ENCODE data around the gene NCCRP1. TPM values are rescaled to one million over a fixed set of nuclear protein-coding genes. Genes with fewer than 3 reads are reported as not detected.

NCCRP1 gene
- total RNA-seq, 1 experiment from 2014 or later, result 0.46 TPM

DNA sequence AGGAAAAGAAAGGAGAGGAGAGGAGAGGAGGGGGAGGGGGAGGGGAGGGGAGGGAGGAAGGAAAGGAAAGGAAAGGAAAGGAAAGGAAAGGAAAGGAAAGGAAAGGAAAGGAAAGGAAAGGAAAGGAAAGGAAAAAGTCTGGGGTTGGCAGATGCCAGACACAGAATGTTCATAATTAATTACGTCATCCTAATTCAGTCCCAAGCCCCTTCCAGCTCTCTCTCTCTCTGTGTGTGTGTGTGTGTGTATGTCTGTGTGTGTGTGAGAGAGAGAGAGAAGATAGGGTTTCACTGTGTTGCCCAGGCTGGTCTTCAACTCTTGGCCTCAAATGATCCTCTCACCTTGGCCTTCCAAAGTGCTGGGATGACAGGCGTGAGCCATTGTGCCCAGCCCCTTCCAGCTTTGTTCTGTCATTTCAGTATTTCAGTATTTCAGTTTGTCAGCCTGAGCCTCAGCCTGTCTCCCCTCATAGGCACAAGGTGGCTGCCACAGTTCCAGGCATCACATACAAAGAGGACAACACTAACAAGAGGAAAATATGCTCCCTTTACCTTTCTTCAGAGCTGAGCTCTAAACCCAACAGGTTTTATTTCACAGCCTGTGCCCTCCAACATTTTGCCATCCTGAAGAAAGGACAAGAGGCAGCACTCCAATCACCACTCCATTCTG lies 33.5 kb downstream of the NCCRP1 start:
- Histone ChIP-seq H3K36me3 (ENCODE audit: control insufficient read depth, insufficient read depth, low read length) (no peaks in the 10 kb centered on the region), H3K4me1 (ENCODE audit: control insufficient read depth, insufficient read depth, low read length) (no peaks in the 10 kb centered on the region), H3K9me3 (ENCODE audit: control insufficient read depth, insufficient read depth, low read depth, low read length) (no peaks in the 10 kb centered on the region), H3K4me3 (ENCODE audit: low read depth in 2 of 2, low read length in 2 of 2) (no peak overlapping the region), H3K27me3 (ENCODE audit: control insufficient read depth, insufficient read depth, low read length) (0 out of 2 replicates have a peak, but pooled peaks cover 2% of the 10 kb centered on the region), H3K27ac (ENCODE audit: low read length) (no peak overlapping the region)
- intact Hi-C loops (cut with micrococcal nuclease; ENCODE audit: unreplicated experiment), result no loop called here
- ChIA-PET CTCF (interaction anchor here (0.5 to 0.6 kb wide), 4 partner anchors 12 to 1075 kb away, joined by 3 to 5 read pairs (median 5); no protein-coding TSS in a partner anchor), POLR2A (interaction anchor here (0.6 kb wide), 3 partner anchors 19 to 106 kb away, joined by 3 read pairs; partner anchors contain the start of gene GMFG)
- no peak for ATAC-seq
- no TSS peak for BruUV-seq (replicated peaks)
- TF ChIP-seq, protein P1, sequence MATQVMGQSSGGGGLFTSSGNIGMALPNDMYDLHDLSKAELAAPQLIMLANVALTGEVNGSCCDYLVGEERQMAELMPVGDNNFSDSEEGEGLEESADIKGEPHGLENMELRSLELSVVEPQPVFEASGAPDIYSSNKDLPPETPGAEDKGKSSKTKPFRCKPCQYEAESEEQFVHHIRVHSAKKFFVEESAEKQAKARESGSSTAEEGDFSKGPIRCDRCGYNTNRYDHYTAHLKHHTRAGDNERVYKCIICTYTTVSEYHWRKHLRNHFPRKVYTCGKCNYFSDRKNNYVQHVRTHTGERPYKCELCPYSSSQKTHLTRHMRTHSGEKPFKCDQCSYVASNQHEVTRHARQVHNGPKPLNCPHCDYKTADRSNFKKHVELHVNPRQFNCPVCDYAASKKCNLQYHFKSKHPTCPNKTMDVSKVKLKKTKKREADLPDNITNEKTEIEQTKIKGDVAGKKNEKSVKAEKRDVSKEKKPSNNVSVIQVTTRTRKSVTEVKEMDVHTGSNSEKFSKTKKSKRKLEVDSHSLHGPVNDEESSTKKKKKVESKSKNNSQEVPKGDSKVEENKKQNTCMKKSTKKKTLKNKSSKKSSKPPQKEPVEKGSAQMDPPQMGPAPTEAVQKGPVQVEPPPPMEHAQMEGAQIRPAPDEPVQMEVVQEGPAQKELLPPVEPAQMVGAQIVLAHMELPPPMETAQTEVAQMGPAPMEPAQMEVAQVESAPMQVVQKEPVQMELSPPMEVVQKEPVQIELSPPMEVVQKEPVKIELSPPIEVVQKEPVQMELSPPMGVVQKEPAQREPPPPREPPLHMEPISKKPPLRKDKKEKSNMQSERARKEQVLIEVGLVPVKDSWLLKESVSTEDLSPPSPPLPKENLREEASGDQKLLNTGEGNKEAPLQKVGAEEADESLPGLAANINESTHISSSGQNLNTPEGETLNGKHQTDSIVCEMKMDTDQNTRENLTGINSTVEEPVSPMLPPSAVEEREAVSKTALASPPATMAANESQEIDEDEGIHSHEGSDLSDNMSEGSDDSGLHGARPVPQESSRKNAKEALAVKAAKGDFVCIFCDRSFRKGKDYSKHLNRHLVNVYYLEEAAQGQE (IDR thresholded peaks at IDR 0.05; ENCODE audit: insufficient read depth in 1 of 2, low read depth in 2 of 2, low read length in 1 of 2), result no peak
- no peak for TF ChIP-seq TCF7L2 (IDR thresholded peaks at IDR 0.05; ENCODE audit: low read depth, low read length)
- TF ChIP-seq SIN3A (IDR thresholded peaks at IDR 0.05; ENCODE audit: borderline replicate concordance, insufficient read depth, low read depth, low read length), result no peak
- TF ChIP-seq POLR2AphosphoS5 (IDR thresholded peaks at IDR 0.05; ENCODE audit: low read depth, low read length), result no peak
- TF ChIP-seq, protein P2, sequence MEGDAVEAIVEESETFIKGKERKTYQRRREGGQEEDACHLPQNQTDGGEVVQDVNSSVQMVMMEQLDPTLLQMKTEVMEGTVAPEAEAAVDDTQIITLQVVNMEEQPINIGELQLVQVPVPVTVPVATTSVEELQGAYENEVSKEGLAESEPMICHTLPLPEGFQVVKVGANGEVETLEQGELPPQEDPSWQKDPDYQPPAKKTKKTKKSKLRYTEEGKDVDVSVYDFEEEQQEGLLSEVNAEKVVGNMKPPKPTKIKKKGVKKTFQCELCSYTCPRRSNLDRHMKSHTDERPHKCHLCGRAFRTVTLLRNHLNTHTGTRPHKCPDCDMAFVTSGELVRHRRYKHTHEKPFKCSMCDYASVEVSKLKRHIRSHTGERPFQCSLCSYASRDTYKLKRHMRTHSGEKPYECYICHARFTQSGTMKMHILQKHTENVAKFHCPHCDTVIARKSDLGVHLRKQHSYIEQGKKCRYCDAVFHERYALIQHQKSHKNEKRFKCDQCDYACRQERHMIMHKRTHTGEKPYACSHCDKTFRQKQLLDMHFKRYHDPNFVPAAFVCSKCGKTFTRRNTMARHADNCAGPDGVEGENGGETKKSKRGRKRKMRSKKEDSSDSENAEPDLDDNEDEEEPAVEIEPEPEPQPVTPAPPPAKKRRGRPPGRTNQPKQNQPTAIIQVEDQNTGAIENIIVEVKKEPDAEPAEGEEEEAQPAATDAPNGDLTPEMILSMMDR (IDR thresholded peaks at IDR 0.05), result no peak
- in situ Hi-C loops (cut with HindIII; ENCODE audit: low pct_unique_long_range_greater_than_20kb, low sequenced_read_pairs), result no loop called here
- DNase-seq (ENCODE audit: low read depth, low spot score), result no peak

DNA sequence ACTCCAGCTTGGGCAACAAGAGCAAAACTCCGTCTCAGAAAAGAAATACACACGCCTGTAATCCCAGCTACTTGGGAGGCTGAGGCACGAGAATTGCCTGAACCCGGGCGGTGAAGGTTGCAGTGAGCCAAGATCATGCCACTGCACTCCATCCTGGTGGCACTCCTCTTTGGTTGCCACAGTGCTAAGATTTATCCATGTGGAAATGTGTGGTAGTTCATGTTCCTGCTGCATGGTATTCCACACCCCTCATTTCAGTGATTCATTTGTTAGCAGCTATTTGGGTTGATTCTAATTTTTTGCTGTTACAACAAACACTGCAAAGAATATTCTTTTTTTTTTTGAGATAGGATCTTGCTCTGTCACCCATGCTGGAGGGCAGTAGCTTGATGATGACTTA lies 35.9 kb downstream of the NCCRP1 start:
- no peaks in the 10 kb centered on the region for H3K27me3 ChIP-seq (ENCODE audit: control insufficient read depth, insufficient read depth, low read length)
- ChIA-PET CTCF (interaction anchor here (0.6 kb wide), 1 partner anchor 230 kb away, joined by 4 read pairs; no protein-coding TSS in a partner anchor), POLR2A (interaction anchor here (0.7 kb wide), 1 partner anchor 902 kb away, joined by 3 read pairs; no protein-coding TSS in a partner anchor)
- DNase-seq (ENCODE audit: low read depth, low spot score), result no peak
- H3K36me3 ChIP-seq (ENCODE audit: control insufficient read depth, insufficient read depth, low read length), result no peaks in the 10 kb centered on the region
- H3K27ac ChIP-seq (ENCODE audit: low read length), result no peak overlapping the region
- H3K4me1 ChIP-seq (ENCODE audit: control insufficient read depth, insufficient read depth, low read length), result no peaks in the 10 kb centered on the region
- no peak for ATAC-seq
- in situ Hi-C loops (cut with HindIII; ENCODE audit: low pct_unique_long_range_greater_than_20kb, low sequenced_read_pairs), result no loop called here
- H3K9me3 ChIP-seq (ENCODE audit: control insufficient read depth, insufficient read depth, low read depth, low read length), result no peaks in the 10 kb centered on the region
- no peak for TF ChIP-seq TCF7L2 (IDR thresholded peaks at IDR 0.05; ENCODE audit: low read depth, low read length)
- TF ChIP-seq POLR2AphosphoS5 (IDR thresholded peaks at IDR 0.05; ENCODE audit: low read depth, low read length), result no peak
- TF ChIP-seq, protein P2 (IDR thresholded peaks at IDR 0.05), result no peak
- TF ChIP-seq, protein P1 (IDR thresholded peaks at IDR 0.05; ENCODE audit: insufficient read depth in 1 of 2, low read depth in 2 of 2, low read length in 1 of 2), result no peak
- BruUV-seq (replicated peaks), result no TSS peak
- intact Hi-C loops (cut with micrococcal nuclease; ENCODE audit: unreplicated experiment), result no loop called here
- H3K4me3 ChIP-seq (ENCODE audit: low read depth in 2 of 2, low read length in 2 of 2), result no peak overlapping the region

Measured in Panc1 (cell line).